ENCODE results near the gene RASA3. TPM values are rescaled to one million over a fixed set of nuclear protein-coding genes. Genes with fewer than 3 reads are reported as not detected.

The RASA3 gene
- total and polyA plus RNA-seq, 2 of the 8 experiments (the other 6 are each of a cell fraction or from before 2014, with no cell fraction given), result 7.5 to 21.9 TPM

DNA sequence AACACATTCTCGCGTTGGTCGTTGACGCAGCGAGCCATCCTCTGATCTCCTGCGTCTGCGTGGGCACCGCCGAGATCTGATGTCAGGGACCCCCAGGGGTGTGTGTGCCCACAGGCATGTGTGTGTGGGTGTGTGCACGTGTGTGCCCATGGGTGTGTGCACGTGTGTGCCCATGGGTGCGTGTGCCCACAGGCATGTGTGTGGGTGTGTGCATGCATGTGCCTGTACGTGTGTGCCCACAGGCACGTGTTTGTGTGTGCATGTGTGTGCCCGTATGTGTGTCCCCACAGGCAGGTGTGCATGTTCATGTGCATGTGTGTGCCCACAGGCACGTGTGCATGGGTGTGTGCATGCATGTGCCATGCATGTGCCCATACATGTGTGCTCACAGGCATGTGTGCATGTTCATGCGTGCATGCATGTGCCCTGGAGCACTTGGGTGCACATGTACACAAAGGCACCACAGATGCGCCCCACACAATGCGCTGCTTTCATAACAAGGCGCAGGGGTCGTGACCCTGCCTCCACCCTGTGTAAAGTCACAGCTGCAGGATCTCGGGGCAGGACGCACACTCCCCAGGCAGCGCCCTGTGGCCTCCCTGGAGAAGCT lies 77.5 kb downstream of the RASA3 start (continued):
- TF ChIP-seq CTBP2 (IDR thresholded peaks at IDR 0.05; ENCODE audit: borderline replicate concordance, insufficient read depth, insufficient read length, low read length), result no peak
- no peak for TF ChIP-seq SIX5 (IDR thresholded peaks at IDR 0.05; ENCODE audit: low read depth, low read length)
- TF ChIP-seq GTF2F1 (IDR thresholded peaks at IDR 0.05; ENCODE audit: borderline replicate concordance, low read depth, low read length), result no peak
- TF ChIP-seq CBX8 (IDR thresholded peaks at IDR 0.05; ENCODE audit: borderline replicate concordance, low read depth, low read length), result no peak
- TF ChIP-seq EGR1 (IDR thresholded peaks at IDR 0.05; ENCODE audit: borderline replicate concordance, low read depth, low read length), result no peak
- TF ChIP-seq, protein P1, sequence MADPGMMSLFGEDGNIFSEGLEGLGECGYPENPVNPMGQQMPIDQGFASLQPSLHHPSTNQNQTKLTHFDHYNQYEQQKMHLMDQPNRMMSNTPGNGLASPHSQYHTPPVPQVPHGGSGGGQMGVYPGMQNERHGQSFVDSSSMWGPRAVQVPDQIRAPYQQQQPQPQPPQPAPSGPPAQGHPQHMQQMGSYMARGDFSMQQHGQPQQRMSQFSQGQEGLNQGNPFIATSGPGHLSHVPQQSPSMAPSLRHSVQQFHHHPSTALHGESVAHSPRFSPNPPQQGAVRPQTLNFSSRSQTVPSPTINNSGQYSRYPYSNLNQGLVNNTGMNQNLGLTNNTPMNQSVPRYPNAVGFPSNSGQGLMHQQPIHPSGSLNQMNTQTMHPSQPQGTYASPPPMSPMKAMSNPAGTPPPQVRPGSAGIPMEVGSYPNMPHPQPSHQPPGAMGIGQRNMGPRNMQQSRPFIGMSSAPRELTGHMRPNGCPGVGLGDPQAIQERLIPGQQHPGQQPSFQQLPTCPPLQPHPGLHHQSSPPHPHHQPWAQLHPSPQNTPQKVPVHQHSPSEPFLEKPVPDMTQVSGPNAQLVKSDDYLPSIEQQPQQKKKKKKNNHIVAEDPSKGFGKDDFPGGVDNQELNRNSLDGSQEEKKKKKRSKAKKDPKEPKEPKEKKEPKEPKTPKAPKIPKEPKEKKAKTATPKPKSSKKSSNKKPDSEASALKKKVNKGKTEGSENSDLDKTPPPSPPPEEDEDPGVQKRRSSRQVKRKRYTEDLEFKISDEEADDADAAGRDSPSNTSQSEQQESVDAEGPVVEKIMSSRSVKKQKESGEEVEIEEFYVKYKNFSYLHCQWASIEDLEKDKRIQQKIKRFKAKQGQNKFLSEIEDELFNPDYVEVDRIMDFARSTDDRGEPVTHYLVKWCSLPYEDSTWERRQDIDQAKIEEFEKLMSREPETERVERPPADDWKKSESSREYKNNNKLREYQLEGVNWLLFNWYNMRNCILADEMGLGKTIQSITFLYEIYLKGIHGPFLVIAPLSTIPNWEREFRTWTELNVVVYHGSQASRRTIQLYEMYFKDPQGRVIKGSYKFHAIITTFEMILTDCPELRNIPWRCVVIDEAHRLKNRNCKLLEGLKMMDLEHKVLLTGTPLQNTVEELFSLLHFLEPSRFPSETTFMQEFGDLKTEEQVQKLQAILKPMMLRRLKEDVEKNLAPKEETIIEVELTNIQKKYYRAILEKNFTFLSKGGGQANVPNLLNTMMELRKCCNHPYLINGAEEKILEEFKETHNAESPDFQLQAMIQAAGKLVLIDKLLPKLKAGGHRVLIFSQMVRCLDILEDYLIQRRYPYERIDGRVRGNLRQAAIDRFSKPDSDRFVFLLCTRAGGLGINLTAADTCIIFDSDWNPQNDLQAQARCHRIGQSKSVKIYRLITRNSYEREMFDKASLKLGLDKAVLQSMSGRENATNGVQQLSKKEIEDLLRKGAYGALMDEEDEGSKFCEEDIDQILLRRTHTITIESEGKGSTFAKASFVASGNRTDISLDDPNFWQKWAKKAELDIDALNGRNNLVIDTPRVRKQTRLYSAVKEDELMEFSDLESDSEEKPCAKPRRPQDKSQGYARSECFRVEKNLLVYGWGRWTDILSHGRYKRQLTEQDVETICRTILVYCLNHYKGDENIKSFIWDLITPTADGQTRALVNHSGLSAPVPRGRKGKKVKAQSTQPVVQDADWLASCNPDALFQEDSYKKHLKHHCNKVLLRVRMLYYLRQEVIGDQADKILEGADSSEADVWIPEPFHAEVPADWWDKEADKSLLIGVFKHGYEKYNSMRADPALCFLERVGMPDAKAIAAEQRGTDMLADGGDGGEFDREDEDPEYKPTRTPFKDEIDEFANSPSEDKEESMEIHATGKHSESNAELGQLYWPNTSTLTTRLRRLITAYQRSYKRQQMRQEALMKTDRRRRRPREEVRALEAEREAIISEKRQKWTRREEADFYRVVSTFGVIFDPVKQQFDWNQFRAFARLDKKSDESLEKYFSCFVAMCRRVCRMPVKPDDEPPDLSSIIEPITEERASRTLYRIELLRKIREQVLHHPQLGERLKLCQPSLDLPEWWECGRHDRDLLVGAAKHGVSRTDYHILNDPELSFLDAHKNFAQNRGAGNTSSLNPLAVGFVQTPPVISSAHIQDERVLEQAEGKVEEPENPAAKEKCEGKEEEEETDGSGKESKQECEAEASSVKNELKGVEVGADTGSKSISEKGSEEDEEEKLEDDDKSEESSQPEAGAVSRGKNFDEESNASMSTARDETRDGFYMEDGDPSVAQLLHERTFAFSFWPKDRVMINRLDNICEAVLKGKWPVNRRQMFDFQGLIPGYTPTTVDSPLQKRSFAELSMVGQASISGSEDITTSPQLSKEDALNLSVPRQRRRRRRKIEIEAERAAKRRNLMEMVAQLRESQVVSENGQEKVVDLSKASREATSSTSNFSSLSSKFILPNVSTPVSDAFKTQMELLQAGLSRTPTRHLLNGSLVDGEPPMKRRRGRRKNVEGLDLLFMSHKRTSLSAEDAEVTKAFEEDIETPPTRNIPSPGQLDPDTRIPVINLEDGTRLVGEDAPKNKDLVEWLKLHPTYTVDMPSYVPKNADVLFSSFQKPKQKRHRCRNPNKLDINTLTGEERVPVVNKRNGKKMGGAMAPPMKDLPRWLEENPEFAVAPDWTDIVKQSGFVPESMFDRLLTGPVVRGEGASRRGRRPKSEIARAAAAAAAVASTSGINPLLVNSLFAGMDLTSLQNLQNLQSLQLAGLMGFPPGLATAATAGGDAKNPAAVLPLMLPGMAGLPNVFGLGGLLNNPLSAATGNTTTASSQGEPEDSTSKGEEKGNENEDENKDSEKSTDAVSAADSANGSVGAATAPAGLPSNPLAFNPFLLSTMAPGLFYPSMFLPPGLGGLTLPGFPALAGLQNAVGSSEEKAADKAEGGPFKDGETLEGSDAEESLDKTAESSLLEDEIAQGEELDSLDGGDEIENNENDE (IDR thresholded peaks at IDR 0.05; ENCODE audit: insufficient replicate concordance, low read length), result no peak
- TF ChIP-seq POLR2AphosphoS5 (IDR thresholded peaks at IDR 0.05; ENCODE audit: low read depth, low read length), result no peak
- TF ChIP-seq BRCA1 (IDR thresholded peaks at IDR 0.05; ENCODE audit: low read depth, low read length), result no peak
